ENCODE data around the gene PLAAT2. TPM values are rescaled to one million over a fixed set of nuclear protein-coding genes. Genes with fewer than 3 reads are reported as not detected.

PLAAT2 gene
- total and polyA plus RNA-seq, 8 donors, result 1.3 to 66.7 (median 7.6) TPM; not detected in 3

- intact Hi-C loops (cut with DNase I; ENCODE audit: low total_unique reads), result no loop called here
- H3K4me3 ChIP-seq, result no peak overlapping the region
- no peaks in the 10 kb centered on the region for H3K36me3 ChIP-seq
- H3K27me3 ChIP-seq, result no peaks in the 10 kb centered on the region
- no peaks in the 10 kb centered on the region for H3K4me1 ChIP-seq
- no peaks in the 10 kb centered on the region for H3K9me3 ChIP-seq
- TF ChIP-seq POLR2A (IDR thresholded peaks at IDR 0.05), result no peak
- no peak for TF ChIP-seq POLR2AphosphoS5 (IDR thresholded peaks at IDR 0.05)
- TF ChIP-seq EP300 (IDR thresholded peaks at IDR 0.05), result no peak
- H3K27ac ChIP-seq, result no peak overlapping the region
- DNase-seq, result no peak
- WGBS, 5 donors, result 83 to 90% (median 89%) methylated on average over 5 of the region's 5 CpGs
Measured at GRCh38 chr11:63517156-63517555, 46.0 kb downstream of the PLAAT2 start.

- no peak overlapping the region for H3K4me3 ChIP-seq
- H3K36me3 ChIP-seq, result no peaks in the 10 kb centered on the region
- no peaks in the 10 kb centered on the region for H3K9me3 ChIP-seq
- TF ChIP-seq CTCF (IDR thresholded peaks at IDR 0.05) (no peak), EP300 (IDR thresholded peaks at IDR 0.05) (no peak), POLR2A (IDR thresholded peaks at IDR 0.05) (no peak), POLR2AphosphoS5 (IDR thresholded peaks at IDR 0.05) (no peak)
- no peaks in the 10 kb centered on the region for H3K27me3 ChIP-seq
- intact Hi-C loops (cut with DNase I; ENCODE audit: low total_unique reads), result no loop called here
- H3K4me1 ChIP-seq, result peaks cover 0 to under 1% (median under 1%) of the 10 kb centered on the region in 4 donors
- H3K27ac ChIP-seq, result no peak overlapping the region
- 95 to 98% (median 97%) methylated on average over 5 to 6 of the region's 6 CpGs for WGBS, 5 donors
- DNase-seq, result no peak
Measured at GRCh38 chr11:63516109-63516508, 47.1 kb downstream of the PLAAT2 start.

- no peaks in the 10 kb centered on the region for H3K36me3 ChIP-seq
- no peaks in the 10 kb centered on the region for H3K9me3 ChIP-seq
- H3K4me1 ChIP-seq, result peaks cover 0 to 13% (median 11%) of the 10 kb centered on the region in 4 donors
- no peaks in the 10 kb centered on the region for H3K27me3 ChIP-seq
- H3K4me3 ChIP-seq, result no peak overlapping the region
- 87 to 95% (median 91%) methylated on average over 7 of the region's 7 CpGs for WGBS, 5 donors
- TF ChIP-seq POLR2A (IDR thresholded peaks at IDR 0.05) (no peak), POLR2AphosphoS5 (IDR thresholded peaks at IDR 0.05) (no peak), EP300 (IDR thresholded peaks at IDR 0.05) (no peak), CTCF (IDR thresholded peaks at IDR 0.05) (no peak)
- no peak overlapping the region for H3K27ac ChIP-seq
- intact Hi-C loops (cut with DNase I; ENCODE audit: low total_unique reads), result no loop called here
- DNase-seq, result no peak
Measured at GRCh38 chr11:63512816-63513215, 50.4 kb downstream of the PLAAT2 start.

- Histone ChIP-seq H3K9me3 (no peaks in the 10 kb centered on the region), H3K4me1 (peaks cover 2 to 25% (median 16%) of the 10 kb centered on the region in 4 donors), H3K27ac (no peak overlapping the region), H3K27me3 (no peaks in the 10 kb centered on the region), H3K4me3 (no peak overlapping the region), H3K36me3 (no peaks in the 10 kb centered on the region)
- DNase-seq, result no peak
- 83 to 92% (median 90%) methylated on average over 11 of the region's 11 CpGs for WGBS, 5 donors
- no peak for TF ChIP-seq POLR2AphosphoS5 (IDR thresholded peaks at IDR 0.05)
- no peak for TF ChIP-seq POLR2A (IDR thresholded peaks at IDR 0.05)
- TF ChIP-seq CTCF (IDR thresholded peaks at IDR 0.05), result no peak
- TF ChIP-seq EP300 (IDR thresholded peaks at IDR 0.05), result no peak
- intact Hi-C loops (cut with DNase I; ENCODE audit: low total_unique reads), result no loop called here
Measured at GRCh38 chr11:63511048-63511748, 52.0 kb downstream of the PLAAT2 start.

All from stomach (tissue), 9 donors.